Activated naive CD8-positive, alpha-beta T cell treated with anti-CD3 and anti-CD28 coated beads, Interleukin-2, amount 10 ng/mL, durations not matched to agents 7 days and 5 days (primary cell): ENCODE measurements around the gene ABCA2. TPM values are rescaled to one million over a fixed set of nuclear protein-coding genes. Genes with fewer than 3 reads are reported as not detected.

Experiments used
- ATAC-seq: fragments of 150-1000 bp; cut with Tn5 transposase; one replicate; pipeline ENCODE4 v1.10.0; 2021; ENCODE audit warnings: low read depth, moderate library complexity
- POLR2A ChIA-PET: fragments of 350-600 bp; sonication (Branson Sonifier 250); formaldehyde crosslinking; loops from one replicate; lab custom pipeline; 2021; ENCODE audit warnings: antibody characterized with exemption; lab: Charles Lee
- DNase-seq: peaks from one replicate; pipeline ENCODE4 v3.0.0; 2021
- H3K27ac Mint-ChIP-seq: one replicate; pipeline ENCODE4 v1.8.0; 2022; ENCODE audit warnings: mild to moderate bottlenecking, mixed read lengths
- H3K27me3 Mint-ChIP-seq: one replicate; pipeline ENCODE4 v1.8.0; 2022; ENCODE audit warnings: mild to moderate bottlenecking, moderate library complexity, mixed read lengths
- H3K36me3 Mint-ChIP-seq: one replicate; pipeline ENCODE4 v1.8.0; 2021; ENCODE audit warnings: mild to moderate bottlenecking, mixed read lengths
- H3K4me1 Mint-ChIP-seq: one replicate; pipeline ENCODE4 v1.8.0; 2021; ENCODE audit warnings: mixed read lengths
- H3K4me3 Mint-ChIP-seq: one replicate; pipeline ENCODE4 v1.8.0; 2022; ENCODE audit warnings: mild to moderate bottlenecking, moderate library complexity, mixed read lengths
- H3K9me3 Mint-ChIP-seq: one replicate; pipeline ENCODE4 v1.8.0; 2021; ENCODE audit warnings: mixed read lengths
- total RNA-seq, 2 experiments: library from RNA; stranded (reverse); gene quantifications; one replicate each; pipeline ENCODE4 v1.2.3, GENCODE V29; 2021

ABCA2 gene
- total RNA-seq, 2 experiments from 2014 or later: 67.1 to 74.5 TPM

DNA sequence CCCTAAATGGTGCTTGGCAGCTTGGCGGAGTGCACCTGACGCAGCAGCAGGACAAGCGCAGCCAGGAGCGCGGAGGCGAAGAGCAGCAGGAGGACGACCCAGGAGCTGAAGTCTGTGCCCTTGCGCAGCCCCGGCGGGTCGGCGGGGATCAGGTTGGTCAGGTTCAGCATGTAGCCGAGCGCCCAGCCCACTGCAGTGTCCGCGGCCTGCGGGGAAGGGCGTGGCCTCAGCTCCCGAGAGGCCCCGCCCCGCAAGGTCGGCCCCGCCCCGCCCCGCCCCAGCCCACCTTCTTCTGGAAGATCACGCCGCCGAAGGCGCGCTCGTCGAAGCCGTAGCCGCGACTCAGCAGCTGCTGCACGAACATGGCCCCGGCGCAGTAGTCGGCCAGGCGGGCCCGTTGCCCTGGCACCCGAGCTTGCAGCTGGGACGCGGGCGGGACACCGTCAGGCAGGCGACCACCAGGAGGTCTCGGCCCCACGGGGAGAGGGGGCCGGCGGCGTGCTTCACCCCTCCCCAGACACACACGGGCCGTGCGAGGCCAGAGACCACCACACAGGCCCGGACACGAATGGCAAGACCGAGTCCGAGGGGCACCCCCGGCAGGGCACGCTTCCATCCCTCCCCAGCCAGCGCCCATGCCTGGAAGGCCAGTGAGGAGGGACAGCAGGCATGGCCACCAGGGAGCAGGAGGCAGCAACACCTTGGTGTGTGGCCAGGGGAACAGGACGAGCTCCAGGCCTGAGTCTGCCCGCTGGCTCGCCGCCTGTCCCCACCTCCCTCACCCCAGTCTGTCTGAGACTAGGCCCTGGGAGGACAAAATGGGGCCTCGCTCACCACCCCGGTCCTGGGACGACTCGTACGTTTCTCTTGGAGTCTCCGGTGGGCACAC lies 20.9 kb upstream of the ABCA2 start:
- no peaks in the 10 kb centered on the region for H3K9me3 Mint-ChIP-seq
- H3K27ac Mint-ChIP-seq: no peak overlapping the region
- peaks cover 10% of the 10 kb centered on the region for H3K4me1 Mint-ChIP-seq
- POLR2A ChIA-PET: interaction anchor here (0.7 kb wide), 1 partner anchor 174 kb away, joined by 3 read pairs; no protein-coding TSS in a partner anchor
- DNase-seq (no peak), ATAC-seq (no peak)
- H3K36me3 Mint-ChIP-seq: no peaks in the 10 kb centered on the region
- peaks cover 37% of the 10 kb centered on the region for H3K27me3 Mint-ChIP-seq
- no peak overlapping the region for H3K4me3 Mint-ChIP-seq

DNA sequence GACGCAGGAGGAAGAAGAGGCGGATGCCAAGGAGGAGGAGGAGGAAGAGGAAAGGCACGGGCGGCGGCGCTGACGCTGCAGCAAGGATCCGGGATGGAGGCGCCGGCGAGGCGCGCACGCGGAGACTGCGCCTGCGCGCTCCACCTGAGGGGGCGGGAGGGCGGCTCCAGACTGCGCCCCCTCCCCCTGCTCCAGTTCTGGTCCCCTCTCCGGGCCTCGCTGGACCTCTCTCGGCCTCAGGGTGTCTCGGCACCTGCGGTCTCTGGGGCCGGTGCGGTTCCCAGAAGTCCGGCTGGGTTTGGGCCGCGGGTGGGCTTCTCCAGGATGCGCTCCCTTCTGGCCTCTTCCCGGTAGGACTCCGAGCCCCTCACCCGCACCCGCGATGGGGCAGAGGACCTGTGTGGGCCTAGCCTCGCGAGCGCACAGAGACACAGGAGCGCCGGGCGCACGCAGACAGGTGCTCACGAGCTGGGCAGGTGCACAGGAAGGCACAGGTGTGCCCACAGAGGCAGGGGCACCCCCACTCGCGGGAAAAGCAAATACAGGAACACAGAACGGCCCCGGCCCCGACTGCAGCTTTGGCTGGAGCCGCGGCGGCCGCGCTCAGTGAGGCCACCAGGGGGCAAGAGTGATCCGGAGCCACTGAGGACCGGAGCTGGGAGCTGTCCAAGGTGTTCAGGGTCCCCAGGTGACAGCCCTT lies 18.2 kb upstream of the ABCA2 start, which contains the start of gene NPDC1:
TSS of gene NPDC1 (minus strand) at position 90 of the 700 bp plus-strand sequence. CDS start 188 bp downstream, outside the sequence.
- H3K27me3 Mint-ChIP-seq: peaks cover 32% of the 10 kb centered on the region
- ATAC-seq: peak; percentile 67
- peak within 1 kb of the TSS; percentile 71 for H3K4me3 Mint-ChIP-seq
- H3K9me3 Mint-ChIP-seq: no peaks in the 10 kb centered on the region
- DNase-seq: peak; percentile 86
- H3K27ac Mint-ChIP-seq: no peak within 1 kb of the TSS
- H3K36me3 Mint-ChIP-seq: no peaks in the 10 kb centered on the region
- POLR2A ChIA-PET: interaction anchor here (0.6 to 1.5 kb wide), 9 partner anchors 9 to 190 kb away, joined by 3 to 7 read pairs (median 4); partner anchors contain the start of gene SAPCD2
- peaks cover 10% of the 10 kb centered on the region for H3K4me1 Mint-ChIP-seq

DNA sequence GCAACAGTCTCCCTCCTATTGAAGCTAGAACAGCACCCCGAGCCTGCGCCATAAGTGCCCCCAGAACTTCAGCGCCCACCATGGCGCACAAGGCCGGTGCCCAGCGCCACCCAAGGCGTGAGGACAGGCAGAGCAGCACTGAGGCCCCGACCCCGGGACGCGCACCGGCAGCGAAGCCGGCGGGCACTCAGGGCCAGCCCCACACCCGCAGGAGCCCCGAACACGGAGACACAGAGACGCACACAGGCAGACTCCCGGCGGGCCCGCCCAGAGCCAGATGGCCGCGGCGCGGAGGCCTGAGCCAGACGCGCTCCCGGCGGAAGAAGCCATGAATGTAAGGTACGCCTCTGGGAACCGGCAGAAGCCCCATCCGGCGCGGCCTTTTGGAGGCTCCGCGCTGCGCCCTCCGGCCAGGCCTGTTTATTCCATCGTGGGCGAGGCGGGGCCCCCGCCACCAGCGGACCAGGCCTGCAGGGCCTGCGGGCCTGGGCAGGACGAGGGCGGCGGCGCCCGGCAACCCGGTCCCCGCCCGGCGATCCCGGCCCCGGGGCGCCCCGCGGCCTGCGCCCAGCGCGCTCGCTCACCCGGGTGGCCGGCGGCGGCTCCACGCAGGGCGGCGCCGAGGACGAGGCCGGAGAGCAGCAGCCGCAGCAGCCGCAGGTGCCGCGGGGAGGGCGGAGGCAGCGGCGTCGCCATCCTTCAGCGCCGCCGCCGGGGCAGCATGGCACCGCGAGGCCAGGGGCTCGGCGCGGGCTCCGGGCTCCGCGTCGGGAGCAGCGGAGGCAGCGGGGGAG lies 17.5 kb upstream of the ABCA2 start:
- DNase-seq (no peak), ATAC-seq (peak; percentile 23)
- Mint-ChIP-seq H3K4me1 (peaks cover 10% of the 10 kb centered on the region), H3K36me3 (no peaks in the 10 kb centered on the region), H3K27me3 (peaks cover 31% of the 10 kb centered on the region), H3K4me3 (peak overlapping the region; percentile 71), H3K27ac (no peak overlapping the region), H3K9me3 (no peaks in the 10 kb centered on the region)
- POLR2A ChIA-PET: interaction anchor here (0.6 to 1.4 kb wide), 3 partner anchors 19 to 80 kb away, joined by 3 to 5 read pairs (median 4); partner anchors contain the start of gene SAPCD2

DNA sequence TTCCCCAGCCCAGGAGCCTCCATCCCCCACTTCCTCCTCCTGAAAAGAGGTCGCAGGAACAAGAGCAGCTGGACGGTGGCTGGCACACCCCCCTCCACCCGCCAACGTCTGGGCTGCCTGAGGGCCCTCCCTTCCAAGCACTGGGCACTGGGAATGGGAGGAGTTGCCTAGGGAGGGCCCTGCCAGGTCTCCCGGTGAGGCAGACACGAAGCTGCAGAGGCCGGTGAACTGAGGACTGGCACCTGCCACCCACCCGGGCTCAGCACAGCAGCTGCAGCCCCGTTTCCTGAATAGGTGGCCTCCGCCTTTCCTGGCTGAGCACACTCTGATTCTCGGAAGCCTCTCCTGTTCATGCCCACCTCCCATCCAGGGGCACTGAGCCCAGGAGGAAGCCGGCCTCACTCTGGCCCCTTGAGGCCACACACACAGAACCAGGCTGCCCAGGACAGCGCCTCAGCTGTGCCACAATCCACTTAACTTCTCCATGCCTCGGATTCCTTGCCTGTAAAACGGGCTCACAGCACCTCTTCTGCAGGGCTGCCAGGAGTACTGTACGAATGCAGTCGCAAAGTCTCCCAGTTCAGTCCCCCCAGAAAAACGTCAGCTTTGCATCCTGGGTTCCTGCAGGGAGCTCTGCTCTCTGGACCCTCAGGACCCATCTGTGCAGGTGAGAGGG lies 16.6 kb upstream of the ABCA2 start:
- DNase-seq (peak; percentile 48), ATAC-seq (no peak)
- no peak overlapping the region for H3K27ac Mint-ChIP-seq
- peaks cover 10% of the 10 kb centered on the region for H3K4me1 Mint-ChIP-seq
- H3K27me3 Mint-ChIP-seq: peaks cover 24% of the 10 kb centered on the region
- no peaks in the 10 kb centered on the region for H3K9me3 Mint-ChIP-seq
- H3K36me3 Mint-ChIP-seq: no peaks in the 10 kb centered on the region
- H3K4me3 Mint-ChIP-seq: peak overlapping the region; percentile 71
- POLR2A ChIA-PET: interaction anchor here (0.6 to 1.0 kb wide), 2 partner anchors 26 to 79 kb away, joined by 3 to 4 read pairs; partner anchors contain the start of gene SAPCD2

DNA sequence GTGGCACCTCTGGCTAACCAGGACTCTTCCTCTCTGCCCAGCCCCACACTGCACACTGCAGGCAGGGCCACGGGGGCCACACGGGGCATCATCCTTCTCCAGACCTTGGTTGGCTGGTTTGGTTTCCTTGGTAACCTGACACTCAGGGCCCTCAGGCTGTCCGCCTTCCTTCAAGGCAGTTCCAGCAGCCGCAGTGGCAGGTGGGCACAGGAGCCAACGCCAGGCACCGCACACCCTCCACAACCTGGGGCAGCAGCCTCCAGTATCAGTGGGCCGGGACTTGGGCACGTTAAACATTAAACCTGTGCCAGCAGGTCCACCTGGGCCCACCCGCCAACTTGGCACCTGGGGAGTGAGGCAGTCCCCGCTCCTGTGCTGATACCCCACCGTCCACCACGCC lies 16.0 kb upstream of the ABCA2 start:
- Mint-ChIP-seq H3K27me3 (peaks cover 20% of the 10 kb centered on the region), H3K4me1 (peaks cover 8% of the 10 kb centered on the region), H3K36me3 (no peaks in the 10 kb centered on the region), H3K9me3 (no peaks in the 10 kb centered on the region), H3K4me3 (no peak overlapping the region), H3K27ac (no peak overlapping the region)
- ATAC-seq: no peak
- DNase-seq: no peak
- POLR2A ChIA-PET: interaction anchor here (1.0 kb wide), 1 partner anchor 26 kb away, joined by 3 read pairs; the partner anchor contains the start of gene SAPCD2

- Mint-ChIP-seq H3K4me3 (no peak overlapping the region), H3K4me1 (peaks cover 8% of the 10 kb centered on the region), H3K9me3 (no peaks in the 10 kb centered on the region), H3K36me3 (no peaks in the 10 kb centered on the region), H3K27ac (no peak overlapping the region), H3K27me3 (peaks cover 16% of the 10 kb centered on the region)
- DNase-seq: no peak
- POLR2A ChIA-PET: no interaction called here
- ATAC-seq: no peak
These were observed 15.0 kb upstream of the ABCA2 start for GRCh38 chr9:137042751-137043727.

GRCh38 chr9:137041124-137041523 lies 13.1 kb upstream of the ABCA2 start:
- no peak overlapping the region for H3K27ac Mint-ChIP-seq
- peaks cover 8% of the 10 kb centered on the region for H3K4me1 Mint-ChIP-seq
- H3K36me3 Mint-ChIP-seq: no peaks in the 10 kb centered on the region
- H3K4me3 Mint-ChIP-seq: no peak overlapping the region
- ATAC-seq (no peak), DNase-seq (no peak)
- POLR2A ChIA-PET: no interaction called here
- no peaks in the 10 kb centered on the region for H3K9me3 Mint-ChIP-seq
- peaks cover 7% of the 10 kb centered on the region for H3K27me3 Mint-ChIP-seq

- peaks cover 7% of the 10 kb centered on the region for H3K27me3 Mint-ChIP-seq
- ATAC-seq (no peak), DNase-seq (no peak)
- H3K36me3 Mint-ChIP-seq: no peaks in the 10 kb centered on the region
- POLR2A ChIA-PET: no interaction called here
- H3K4me3 Mint-ChIP-seq: no peak overlapping the region
- no peak overlapping the region for H3K27ac Mint-ChIP-seq
- H3K9me3 Mint-ChIP-seq: no peaks in the 10 kb centered on the region
- peaks cover 8% of the 10 kb centered on the region for H3K4me1 Mint-ChIP-seq
These were observed 12.5 kb upstream of the ABCA2 start for GRCh38 chr9:137040568-137040967.

DNA sequence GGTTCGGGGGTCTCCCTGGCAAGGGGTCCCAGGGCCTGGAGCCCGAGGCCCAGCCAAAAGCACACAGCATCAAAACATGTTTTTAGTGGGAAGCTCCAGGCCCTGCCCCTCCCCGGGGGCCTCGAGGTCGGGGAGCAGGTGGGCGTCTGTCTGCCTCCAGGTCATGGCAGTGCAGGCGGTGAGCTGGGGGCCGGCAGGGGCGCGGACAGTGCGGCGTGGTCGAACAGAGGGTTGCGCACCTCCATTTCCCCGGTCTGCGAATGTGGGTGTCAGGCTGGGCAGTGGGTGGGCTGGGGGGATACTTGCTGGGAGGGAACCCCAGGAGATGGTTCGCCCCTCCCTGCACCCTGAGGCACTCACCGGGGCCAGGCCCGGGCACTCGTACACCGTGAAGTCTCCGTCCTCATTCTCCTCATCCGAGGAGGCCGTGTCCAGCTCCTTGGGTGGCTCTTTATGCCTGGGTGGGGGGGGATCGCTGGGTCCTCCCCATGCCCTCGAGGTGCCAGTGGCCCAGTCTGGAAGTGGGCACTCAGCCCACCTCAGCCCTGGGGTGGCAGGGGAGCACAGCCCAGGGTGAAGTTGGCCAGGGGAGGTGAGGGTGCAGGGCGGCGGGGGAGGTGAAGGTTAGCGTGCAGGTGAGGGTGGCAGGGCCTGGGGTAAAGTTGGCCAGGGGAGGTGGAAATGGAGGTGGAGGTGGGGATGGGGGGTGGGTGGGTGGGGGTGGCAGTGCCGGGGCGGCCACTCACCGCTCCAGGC lies 11.8 kb upstream of the ABCA2 start:
- ATAC-seq (no peak), DNase-seq (no peak)
- H3K4me3 Mint-ChIP-seq: no peak overlapping the region
- H3K36me3 Mint-ChIP-seq: no peaks in the 10 kb centered on the region
- H3K4me1 Mint-ChIP-seq: peaks cover 6% of the 10 kb centered on the region
- H3K27me3 Mint-ChIP-seq: peaks cover 3% of the 10 kb centered on the region
- H3K9me3 Mint-ChIP-seq: no peaks in the 10 kb centered on the region
- POLR2A ChIA-PET: no interaction called here
- no peak overlapping the region for H3K27ac Mint-ChIP-seq

DNA sequence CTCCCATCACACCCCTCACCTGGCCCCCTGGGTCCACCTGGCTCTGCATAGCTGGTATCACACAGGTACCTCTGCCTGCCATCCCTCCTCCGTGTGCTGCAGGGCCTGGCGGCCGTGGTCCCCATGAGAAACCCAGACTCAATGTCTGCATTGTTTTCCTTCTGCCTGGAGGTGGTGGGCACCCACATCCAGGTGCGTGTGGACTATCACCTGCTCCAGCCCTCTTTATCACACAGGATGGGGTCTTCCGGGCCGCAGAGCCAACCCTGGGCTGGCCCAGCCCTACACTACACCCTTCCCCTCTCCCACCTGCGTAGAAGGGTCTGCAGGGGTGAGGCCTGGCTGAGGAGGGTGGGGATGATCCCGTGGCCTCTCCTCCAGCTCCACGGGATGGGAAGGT lies 10.9 kb upstream of the ABCA2 start:
- POLR2A ChIA-PET: interaction anchor here (1.0 kb wide), 1 partner anchor 10 kb away, joined by 3 read pairs; no protein-coding TSS in a partner anchor
- Mint-ChIP-seq H3K27me3 (peaks cover 1% of the 10 kb centered on the region), H3K4me3 (no peak overlapping the region), H3K27ac (no peak overlapping the region), H3K4me1 (peaks cover 5% of the 10 kb centered on the region), H3K9me3 (no peaks in the 10 kb centered on the region), H3K36me3 (no peaks in the 10 kb centered on the region)
- ATAC-seq: no peak
- DNase-seq: no peak

DNA sequence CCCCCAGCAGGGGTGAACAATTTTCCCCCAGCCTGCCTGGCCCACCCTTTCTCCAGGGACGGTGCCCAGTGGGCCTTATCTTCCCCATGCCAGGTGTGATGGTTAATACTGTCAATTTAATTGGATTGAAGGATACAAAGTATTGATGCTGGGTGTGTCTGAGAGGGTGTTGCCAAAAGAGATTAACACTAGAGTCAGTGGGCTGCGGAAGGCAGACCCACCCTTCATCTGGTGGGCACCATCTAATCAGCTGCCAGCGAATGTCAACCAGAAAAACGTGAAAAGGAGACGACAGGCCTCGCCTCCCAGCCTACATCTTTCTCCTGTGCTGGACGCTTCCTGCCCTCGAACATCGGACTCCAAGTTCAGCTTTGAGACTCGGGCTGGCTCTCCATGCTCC lies 9.4 kb upstream of the ABCA2 start:
- H3K4me3 Mint-ChIP-seq: no peak overlapping the region
- peaks cover 8% of the 10 kb centered on the region for H3K4me1 Mint-ChIP-seq
- no peaks in the 10 kb centered on the region for H3K27me3 Mint-ChIP-seq
- POLR2A ChIA-PET: interaction anchor here (1.3 kb wide), 1 partner anchor 21 kb away, joined by 3 read pairs; no protein-coding TSS in a partner anchor
- H3K9me3 Mint-ChIP-seq: no peaks in the 10 kb centered on the region
- ATAC-seq: no peak
- no peak overlapping the region for H3K27ac Mint-ChIP-seq
- DNase-seq: no peak
- no peaks in the 10 kb centered on the region for H3K36me3 Mint-ChIP-seq
